H9 (cell line): ENCODE results near the gene DIO1. TPM values are rescaled to one million over a fixed set of nuclear protein-coding genes. Genes with fewer than 3 reads are reported as not detected.
A peak's percentile ranks its signal among the peaks of the same experiment; 100 is the strongest.

Experiments used
- DNase-seq: peaks from one replicate; pipeline ENCODE4 v3.0.0-alpha.2; 2017
- H2AFZ ChIP-seq: one replicate; pipeline ENCODE4 v1.6.1; 2013; ENCODE audit warnings: mild to moderate bottlenecking, low read length, control low read depth, moderate library complexity
- H2AK5ac ChIP-seq: 2 replicates; pipeline ENCODE4 v1.6.1; 2013; ENCODE audit warnings: low read length, control low read depth, mixed read lengths; ENCODE audit not compliant: insufficient read length
- H2BK120ac ChIP-seq: one replicate; pipeline ENCODE4 v1.6.1; 2013; ENCODE audit warnings: low read depth, mild to moderate bottlenecking, low read length, control low read depth, inconsistent platforms; ENCODE audit not compliant: poor library complexity, severe bottlenecking
- H2BK12ac ChIP-seq: 2 replicates; pipeline ENCODE4 v1.6.1; 2013; ENCODE audit warnings: low read length, control low read depth, mixed read lengths, low read depth; ENCODE audit not compliant: insufficient read length
- H2BK15ac ChIP-seq: 2 replicates; pipeline ENCODE4 v1.6.1; 2013; ENCODE audit warnings: low read depth, low read length, control low read depth
- H2BK20ac ChIP-seq: one replicate; pipeline ENCODE4 v1.6.1; 2013; ENCODE audit warnings: low read depth, mild to moderate bottlenecking, low read length, control low read depth, inconsistent platforms; ENCODE audit not compliant: poor library complexity, severe bottlenecking
- H2BK5ac ChIP-seq: 2 replicates; pipeline ENCODE4 v1.6.1; 2013; ENCODE audit warnings: low read length, control low read depth, mixed read lengths; ENCODE audit not compliant: insufficient read length
- H3K14ac ChIP-seq: 2 replicates; pipeline ENCODE4 v1.6.1; 2013; ENCODE audit warnings: low read length, control low read depth; ENCODE audit not compliant: insufficient read depth
- H3K18ac ChIP-seq: 2 replicates; pipeline ENCODE4 v1.6.1; 2013; ENCODE audit warnings: low read depth, mild to moderate bottlenecking, mixed read lengths, low read length, control low read depth; ENCODE audit not compliant: insufficient read length
- H3K23ac ChIP-seq: 2 replicates; pipeline ENCODE4 v1.6.1; 2013; ENCODE audit warnings: low read length, control low read depth, mixed read lengths, low read depth; ENCODE audit not compliant: insufficient read length
- H3K23me2 ChIP-seq: 2 replicates; pipeline ENCODE4 v1.6.1; 2013; ENCODE audit warnings: low read depth, mild to moderate bottlenecking, mixed read lengths, low read length, control low read depth; ENCODE audit not compliant: insufficient read length, poor library complexity, severe bottlenecking
- H3K27ac ChIP-seq: 2 replicates; pipeline ENCODE4 v1.5.1; 2013; ENCODE audit warnings: low read length, control low read depth, mixed read lengths, low read depth; ENCODE audit not compliant: insufficient read length
- H3K27me3 ChIP-seq: 2 replicates; pipeline ENCODE4 v1.6.1; 2013; ENCODE audit warnings: low read length, control low read depth, inconsistent platforms; ENCODE audit not compliant: insufficient read depth
- H3K4ac ChIP-seq: 2 replicates; pipeline ENCODE4 v1.6.1; 2013; ENCODE audit warnings: low read depth, mild to moderate bottlenecking, control low read depth, inconsistent platforms, low read length, moderate library complexity
- H3K4me1 ChIP-seq: 2 replicates; pipeline ENCODE4 v1.6.1; 2013; ENCODE audit warnings: low read length, control low read depth, inconsistent platforms; ENCODE audit not compliant: insufficient read depth
- H3K4me2 ChIP-seq: 2 replicates; pipeline ENCODE4 v1.6.1; 2013; ENCODE audit warnings: low read length, control low read depth, mixed read lengths; ENCODE audit not compliant: insufficient read length, insufficient read depth
- H3K56ac ChIP-seq: 2 replicates; pipeline ENCODE4 v1.6.1; 2013; ENCODE audit warnings: low read depth, mild to moderate bottlenecking, mixed read lengths, low read length, control low read depth; ENCODE audit not compliant: insufficient read length
- H3K79me1 ChIP-seq: 2 replicates; pipeline ENCODE4 v1.6.1; 2013; ENCODE audit warnings: low read depth, mild to moderate bottlenecking, moderate library complexity, low read length, control low read depth, inconsistent platforms; ENCODE audit not compliant: insufficient read depth, poor library complexity, severe bottlenecking
- H3K79me2 ChIP-seq: 2 replicates; pipeline ENCODE4 v1.6.1; 2013; ENCODE audit warnings: low read length, control low read depth, inconsistent platforms; ENCODE audit not compliant: insufficient read depth
- H3K9ac ChIP-seq: 2 replicates; pipeline ENCODE4 v1.6.1; 2013; ENCODE audit warnings: low read length, control low read depth, mixed read lengths; ENCODE audit not compliant: insufficient read length; ENCODE audit errors: extremely low read depth
- H3K9me3 ChIP-seq: one replicate; pipeline ENCODE4 v1.6.1; 2013; ENCODE audit warnings: low read depth, low read length, inconsistent platforms; ENCODE audit not compliant: control insufficient read depth
- H3T11ph ChIP-seq: one replicate; pipeline ENCODE4 v1.6.1; 2013; ENCODE audit warnings: mild to moderate bottlenecking, low read length, control low read depth, inconsistent platforms
- H4K20me1 ChIP-seq: one replicate; pipeline ENCODE4 v1.6.1; 2013; ENCODE audit not compliant: control insufficient read depth, insufficient read length, insufficient read depth
- H4K5ac ChIP-seq: 2 replicates; pipeline ENCODE4 v1.6.1; 2013; ENCODE audit warnings: low read depth, mild to moderate bottlenecking, mixed read lengths, low read length, control low read depth; ENCODE audit not compliant: insufficient read length
- H4K8ac ChIP-seq: replicated peaks from 2 replicates; pipeline ENCODE4 v1.6.1; 2013; ENCODE audit warnings: low read length, control low read depth, mixed read lengths, low read depth; ENCODE audit not compliant: insufficient read length
- H4K91ac ChIP-seq: 2 replicates; pipeline ENCODE4 v1.6.1; 2013; ENCODE audit warnings: low read depth, mild to moderate bottlenecking, moderate library complexity, mixed read lengths, low read length, control low read depth; ENCODE audit not compliant: insufficient read length
- H3K27ac Mint-ChIP-seq, 3 experiments: 2 replicates in 2 of 3; 3 replicates in 1 of 3; pipeline ENCODE4 v1.8.0; 2020 to 2021; ENCODE audit warnings: mixed read lengths in 3 of 3, mild to moderate bottlenecking in 1 of 3, moderate library complexity in 1 of 3
- H3K27me3 Mint-ChIP-seq: 2 replicates; pipeline ENCODE4 v1.8.0; 2021; ENCODE audit warnings: low read depth, mild to moderate bottlenecking, moderate library complexity, mixed read lengths
- H3K36me3 Mint-ChIP-seq, 3 experiments: 2 replicates in 2 of 3; 3 replicates in 1 of 3; pipeline ENCODE4 v1.8.0; 2020 to 2021; ENCODE audit warnings: low read depth in 3 of 3, mixed read lengths in 3 of 3; ENCODE audit not compliant: insufficient read depth in 1 of 3
- H3K4me1 Mint-ChIP-seq, 2 experiments: 2 replicates each; pipeline ENCODE4 v1.8.0; 2020; ENCODE audit warnings: mixed read lengths in 2 of 2
- H3K4me3 Mint-ChIP-seq, 2 experiments: 2 replicates in 1 of 2; 3 replicates in 1 of 2; pipeline ENCODE4 v1.8.0; 2020 to 2021; ENCODE audit warnings: mild to moderate bottlenecking in 2 of 2, mixed read lengths in 2 of 2, moderate library complexity in 1 of 2
- H3K9me3 Mint-ChIP-seq, 2 experiments: 2 replicates in 1 of 2; 3 replicates in 1 of 2; pipeline ENCODE4 v1.8.0; 2020; ENCODE audit warnings: mild to moderate bottlenecking in 2 of 2, mixed read lengths in 2 of 2, moderate library complexity in 1 of 2
- CTCF ChIP-seq: fragments of 200-600 bp; sonication (generic); conservative IDR thresholded peaks from 3 replicates; pipeline ENCODE4 v1.8.0; 2021; ENCODE audit warnings: antibody characterized with exemption, mild to moderate bottlenecking
- WGBS: extraction: QIAGEN DNeasy Blood & Tissue Kit; methylation state at CpG from one replicate; pipeline ENCODE4 v1.1.7; 2013; ENCODE audit warnings: missing lambda C conversion rate, low lambda C conversion rate, mixed read lengths; ENCODE audit not compliant: insufficient read length; ENCODE audit errors: extremely low coverage; 5-methylcytosine and 5-hydroxymethylcytosine counted together
- total RNA-seq: library from RNA; stranded (reverse); gene quantifications from 2 replicates; pipeline ENCODE4 v1.2.1, GENCODE V29; 2021

Gene DIO1
- total RNA-seq, 1 experiment from 2014 or later: not detected

GRCh38 chr1:53919675-53920066, 25.7 kb downstream of the DIO1 start:
- no peaks in the 10 kb centered on the region for H3K27me3 Mint-ChIP-seq
- Histone ChIP-seq H3K9ac (no peak overlapping the region), H3K79me2 (no peaks in the 10 kb centered on the region), H2AK5ac (no peak overlapping the region), H3K79me1 (no peaks in the 10 kb centered on the region), H2BK20ac (no peak overlapping the region), H3K23me2 (no peaks in the 10 kb centered on the region), H4K20me1 (no peaks in the 10 kb centered on the region), H4K5ac (no peak overlapping the region), H2BK5ac (no peak overlapping the region), H3K4ac (no peak overlapping the region), H4K91ac (no peak overlapping the region), H3T11ph (no peak overlapping the region), H3K23ac (no peak overlapping the region), H2BK15ac (no peak overlapping the region), H3K14ac (no peak overlapping the region), H3K4me2 (no peak overlapping the region), H3K27me3 (no peaks in the 10 kb centered on the region), H3K27ac (no peak overlapping the region), H3K56ac (no peak overlapping the region), H3K9me3 (no peaks in the 10 kb centered on the region), H2BK120ac (no peak overlapping the region), H2AFZ (no peak overlapping the region), H3K4me1 (no peaks in the 10 kb centered on the region; the same call in 1 of the 2 replicates), H4K8ac (no peak overlapping the region), H3K18ac (no peak overlapping the region), H2BK12ac (no peak overlapping the region)
- H3K4me3 Mint-ChIP-seq: no peak overlapping the region
- no CpG with 5 or more reads among the region's 3 CpGs for whole genome bisulfite sequencing
- peak overlapping the region in 1 of 3 experiments; percentile 52; a peak in 1 of 7 replicates for H3K27ac Mint-ChIP-seq
- peaks cover 10 to 42% (median 29%) of the 10 kb centered on the region in 3 experiments for H3K36me3 Mint-ChIP-seq
- no peak for DNase-seq
- no peak for TF ChIP-seq CTCF
- peaks cover 0 to 5% of the 10 kb centered on the region in 2 experiments; a peak in 2 of 5 replicates for H3K9me3 Mint-ChIP-seq
- peaks cover 8 to 10% of the 10 kb centered on the region in 2 experiments for H3K4me1 Mint-ChIP-seq
